Cardiac fibroblast (primary cell): Measurements from ENCODE around the gene OSBPL10.

Source experiments
- DNase-seq, 2 donors: peaks; one replicate each; pipeline versions ENCODE4 v3.0.0 to v3.0.0-alpha.2; 2010; ENCODE audit warnings: low read depth in 2 of 2
- H3K4me3 ChIP-seq, 2 donors: replicated peaks in 1 of 2; 1 replicate in 1 of 2; 2 replicates in 1 of 2; pipeline ENCODE4 v1.5.1; 2011; ENCODE audit warnings: low read depth in 2 of 2, low read length in 2 of 2, mild to moderate bottlenecking in 2 of 2, moderate library complexity in 1 of 2
- TF ChIP-seq, protein P1 (sequence below): IDR thresholded peaks from one replicate; pipeline ENCODE4 v1.5.1; 2011; ENCODE audit warnings: low read depth, mild to moderate bottlenecking, low read length, inconsistent platforms

The OSBPL10 gene

DNA sequence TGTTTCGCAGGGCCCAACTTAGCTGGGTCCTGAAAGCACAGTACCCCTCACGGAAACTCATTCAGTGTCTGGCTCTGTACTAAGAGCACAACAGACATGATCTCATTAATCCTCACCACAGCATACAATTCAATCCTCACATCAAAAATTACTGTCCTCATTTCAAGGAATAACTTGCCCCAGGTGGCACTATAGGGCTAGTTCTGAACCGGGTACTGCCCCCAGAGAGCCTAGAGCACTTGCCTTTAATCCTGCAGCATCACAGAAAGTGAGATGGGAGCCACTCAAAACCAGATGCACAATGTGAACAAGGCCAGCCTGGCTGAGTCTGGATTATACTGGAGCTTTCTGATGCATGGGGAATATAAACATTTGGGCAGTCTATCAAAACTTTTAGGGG, 122.6 kb downstream of the OSBPL10 start:
- no peak for DNase-seq
- H3K4me3 ChIP-seq = no peak overlapping the region
- TF ChIP-seq, protein P1, sequence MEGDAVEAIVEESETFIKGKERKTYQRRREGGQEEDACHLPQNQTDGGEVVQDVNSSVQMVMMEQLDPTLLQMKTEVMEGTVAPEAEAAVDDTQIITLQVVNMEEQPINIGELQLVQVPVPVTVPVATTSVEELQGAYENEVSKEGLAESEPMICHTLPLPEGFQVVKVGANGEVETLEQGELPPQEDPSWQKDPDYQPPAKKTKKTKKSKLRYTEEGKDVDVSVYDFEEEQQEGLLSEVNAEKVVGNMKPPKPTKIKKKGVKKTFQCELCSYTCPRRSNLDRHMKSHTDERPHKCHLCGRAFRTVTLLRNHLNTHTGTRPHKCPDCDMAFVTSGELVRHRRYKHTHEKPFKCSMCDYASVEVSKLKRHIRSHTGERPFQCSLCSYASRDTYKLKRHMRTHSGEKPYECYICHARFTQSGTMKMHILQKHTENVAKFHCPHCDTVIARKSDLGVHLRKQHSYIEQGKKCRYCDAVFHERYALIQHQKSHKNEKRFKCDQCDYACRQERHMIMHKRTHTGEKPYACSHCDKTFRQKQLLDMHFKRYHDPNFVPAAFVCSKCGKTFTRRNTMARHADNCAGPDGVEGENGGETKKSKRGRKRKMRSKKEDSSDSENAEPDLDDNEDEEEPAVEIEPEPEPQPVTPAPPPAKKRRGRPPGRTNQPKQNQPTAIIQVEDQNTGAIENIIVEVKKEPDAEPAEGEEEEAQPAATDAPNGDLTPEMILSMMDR = no peak

DNA sequence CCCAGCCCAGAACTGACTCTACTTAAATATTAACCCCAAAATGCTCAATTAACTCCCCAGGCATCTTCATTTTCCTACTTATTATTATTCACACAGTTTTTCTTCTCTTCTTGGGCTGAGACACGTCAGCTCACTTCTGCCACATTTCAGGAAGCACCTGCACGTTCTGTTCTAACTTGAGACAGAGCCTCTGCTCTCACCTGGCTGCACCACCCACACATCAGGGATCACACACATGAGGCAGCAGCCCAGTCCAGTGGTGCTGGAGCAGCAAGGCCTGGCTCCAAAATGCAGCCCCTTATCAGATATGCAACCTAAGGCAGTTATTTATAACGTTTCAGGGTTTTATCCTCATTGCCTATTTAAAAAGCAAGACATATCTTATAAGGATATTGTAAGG, 127.5 kb downstream of the OSBPL10 start:
- TF ChIP-seq, protein P1 = no peak
- no peak for DNase-seq
- no peak overlapping the region for H3K4me3 ChIP-seq

DNA sequence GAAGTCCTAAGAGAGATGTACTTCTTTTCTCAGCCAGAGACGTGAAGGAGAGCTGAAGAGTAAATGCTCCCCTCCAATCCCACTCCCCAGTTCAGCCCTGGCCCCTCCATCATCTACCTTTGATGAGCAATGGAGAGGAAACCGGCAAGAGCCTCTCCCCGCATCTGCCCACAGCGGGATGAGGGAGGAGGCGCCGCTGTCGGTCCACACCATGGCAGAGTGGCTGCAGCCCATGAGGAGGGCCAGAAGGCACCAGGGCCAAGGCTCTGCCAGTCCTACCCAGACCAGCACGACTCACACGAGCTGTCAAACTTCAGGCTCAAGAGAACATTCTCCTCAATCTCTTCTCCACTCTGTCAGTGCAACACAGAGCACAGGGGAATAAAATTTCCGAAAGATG, 129.8 kb downstream of the OSBPL10 start:
- no peak for DNase-seq
- TF ChIP-seq, protein P1 = no peak
- H3K4me3 ChIP-seq = no peak overlapping the region

DNA sequence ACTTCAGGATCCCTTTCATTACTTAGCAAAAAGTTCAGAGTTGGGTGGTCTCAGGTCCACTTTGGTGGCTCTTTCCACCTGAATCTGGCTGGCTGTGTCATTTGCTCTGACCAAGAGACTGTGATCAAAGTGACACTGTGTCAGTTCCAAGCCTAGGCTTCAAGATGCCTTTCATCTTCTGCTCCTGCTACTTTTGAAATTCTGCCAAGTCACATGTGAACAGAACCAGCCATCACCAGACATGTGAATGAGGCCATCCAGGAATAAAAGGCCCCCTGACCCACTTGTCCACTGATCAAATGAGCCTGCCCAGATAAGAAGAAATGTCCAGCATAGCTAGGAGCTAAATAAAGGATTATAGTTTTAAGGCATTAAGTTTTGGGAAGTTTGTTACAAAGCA, 132.2 kb downstream of the OSBPL10 start:
- TF ChIP-seq, protein P1 = no peak
- no peak for DNase-seq
- no peak overlapping the region for H3K4me3 ChIP-seq

DNA sequence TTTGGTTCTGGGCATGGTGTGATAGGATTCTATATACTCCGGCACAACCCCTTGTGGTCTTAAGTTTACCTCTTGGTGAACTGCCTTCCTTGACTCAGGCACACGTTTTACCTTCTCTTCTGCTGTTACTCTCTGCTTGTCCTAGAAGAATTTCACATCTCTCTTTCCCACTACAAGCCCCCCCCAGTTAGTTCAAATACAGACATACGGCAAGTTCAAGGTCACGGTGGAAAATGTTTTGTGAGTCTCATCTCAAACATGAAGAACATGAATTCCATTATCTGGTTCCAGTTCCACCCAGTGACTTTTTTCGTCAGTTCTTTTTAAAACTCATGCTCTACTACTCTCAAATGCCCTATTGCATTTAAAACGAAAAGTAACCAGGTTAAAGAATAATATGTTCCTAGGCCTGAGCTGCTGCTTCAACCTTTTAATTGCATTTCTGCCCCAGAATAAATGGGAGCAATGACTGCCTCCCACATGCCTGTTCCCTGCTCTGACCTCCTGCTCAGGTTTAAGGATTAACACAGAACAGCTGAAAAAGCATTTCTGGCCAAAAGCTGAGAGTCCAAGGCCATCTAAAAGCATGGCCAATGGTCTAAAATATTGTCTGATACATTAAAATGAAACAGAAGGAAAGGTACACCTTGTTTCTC, 132.8 kb downstream of the OSBPL10 start:
- H3K4me3 ChIP-seq = no peak overlapping the region
- DNase-seq = no peak
- TF ChIP-seq, protein P1 = no peak

DNA sequence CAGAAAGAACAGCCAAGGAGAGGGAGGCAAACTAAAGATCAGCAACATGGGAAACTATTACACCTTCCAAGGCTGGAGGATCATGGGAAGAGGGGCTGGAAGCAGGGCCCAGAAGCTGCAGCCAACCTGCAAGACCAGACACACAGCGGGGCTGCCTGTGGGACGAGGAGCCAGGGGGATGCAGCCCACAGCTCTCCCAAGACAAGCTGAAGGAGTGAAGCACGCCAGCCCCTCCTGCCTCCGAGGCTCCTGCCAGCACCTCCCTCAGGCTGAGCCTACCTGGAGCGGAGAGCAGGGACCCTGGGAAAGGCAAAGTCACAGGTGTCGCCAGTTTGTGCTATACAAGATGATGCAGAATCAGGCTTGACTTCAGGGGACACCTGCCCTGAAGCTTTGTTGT, 133.3 kb downstream of the OSBPL10 start:
- no peak for DNase-seq
- no peak overlapping the region for H3K4me3 ChIP-seq
- TF ChIP-seq, protein P1 = no peak

DNA sequence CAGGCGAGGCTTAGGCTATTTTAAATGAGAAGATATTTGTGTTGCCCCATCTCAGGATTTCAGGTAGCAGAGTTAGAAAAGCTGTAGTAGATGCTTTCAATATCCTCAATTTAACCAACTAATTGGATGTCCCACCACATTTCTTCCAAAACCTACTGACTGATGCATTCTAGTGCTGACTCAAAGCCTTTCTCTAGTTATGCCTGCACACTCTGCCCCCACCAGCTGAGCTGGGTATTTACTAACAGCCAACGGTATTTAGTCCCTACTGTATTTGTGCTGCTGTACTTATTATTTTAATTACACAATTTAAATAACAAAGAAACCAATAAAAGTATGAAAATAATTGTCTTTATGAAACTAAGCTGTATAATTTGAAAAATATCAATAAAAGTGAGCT, 139.5 kb downstream of the OSBPL10 start:
- no peak for DNase-seq
- TF ChIP-seq, protein P1 = no peak
- no peak overlapping the region for H3K4me3 ChIP-seq
